RWPE2 (cell line): ENCODE results near the gene CREB3L2.
A peak's percentile ranks its signal among the peaks of the same experiment; 100 is the strongest.

Source experiments
- ATAC-seq: fragments of 200-7000 bp; cut with Tn5 transposase; 3 replicates; pipeline ENCODE4 v1.9.1; 2021; ENCODE audit warnings: low read depth
- DNase-seq: peaks from one replicate; pipeline ENCODE4 v3.0.0-alpha.2; 2020; ENCODE audit warnings: low spot score
- H3K27ac ChIP-seq: fragments of 450-650 bp; 2 replicates; pipeline ENCODE4 v1.5.1; 2017; ENCODE audit warnings: mild to moderate bottlenecking; ENCODE audit not compliant: poor library complexity, severe bottlenecking
- H3K27me3 ChIP-seq: fragments of 250-450 bp; sonication (Bioruptor Pico); 2 replicates; pipeline ENCODE4 v1.5.1; 2021; ENCODE audit warnings: mild to moderate bottlenecking, moderate library complexity; ENCODE audit not compliant: insufficient read depth, poor library complexity, severe bottlenecking
- H3K36me3 ChIP-seq: fragments of 250-450 bp; sonication (Bioruptor Pico); 2 replicates; pipeline ENCODE4 v1.5.1; 2020; ENCODE audit warnings: low read depth, mild to moderate bottlenecking, moderate library complexity
- H3K4me1 ChIP-seq: fragments of 250-450 bp; sonication (Bioruptor Pico); 2 replicates; pipeline ENCODE4 v1.5.1; 2021; ENCODE audit warnings: mild to moderate bottlenecking, moderate library complexity; ENCODE audit not compliant: insufficient read depth, poor library complexity, severe bottlenecking
- H3K4me3 ChIP-seq: fragments of 250-450 bp; sonication (Bioruptor Pico); 2 replicates; pipeline ENCODE4 v1.5.1; 2021; ENCODE audit warnings: mild to moderate bottlenecking, moderate library complexity; ENCODE audit not compliant: severe bottlenecking
- H3K9me3 ChIP-seq: fragments of 250-450 bp; sonication (Bioruptor Pico); 2 replicates; pipeline ENCODE4 v1.5.1; 2021; ENCODE audit warnings: mild to moderate bottlenecking, moderate library complexity; ENCODE audit not compliant: severe bottlenecking
- CTCF ChIP-seq: fragments of 450-650 bp; IDR thresholded peaks from one replicate; pipeline ENCODE4 v1.5.1; 2017; ENCODE audit warnings: mild to moderate bottlenecking, moderate library complexity; ENCODE audit not compliant: poor library complexity, severe bottlenecking

Gene CREB3L2

GRCh38 chr7:137880432-137880831 is 121.5 kb downstream of the CREB3L2 start:
- Histone ChIP-seq H3K27me3 (no peaks in the 10 kb centered on the region), H3K27ac (peak overlapping the region; percentile 82), H3K4me3 (no peak overlapping the region), H3K4me1 (peaks cover 35% of the 10 kb centered on the region), H3K36me3 (peaks cover 80% of the 10 kb centered on the region), H3K9me3 (peaks cover 4% of the 10 kb centered on the region)
- DNase-seq (no peak), ATAC-seq (peak; percentile 49; the same call in 2 of the 3 replicates)
- TF ChIP-seq CTCF: no peak

- H3K27ac ChIP-seq: peak overlapping the region; percentile 82
- peaks cover 35% of the 10 kb centered on the region for H3K4me1 ChIP-seq
- ATAC-seq: no peak
- H3K4me3 ChIP-seq: no peak overlapping the region
- no peak for TF ChIP-seq CTCF
- H3K27me3 ChIP-seq: no peaks in the 10 kb centered on the region
- no peak for DNase-seq
- peaks cover 4% of the 10 kb centered on the region for H3K9me3 ChIP-seq
- H3K36me3 ChIP-seq: peaks cover 77% of the 10 kb centered on the region
Observed at GRCh38 chr7:137879357-137880158, 122.3 kb downstream of the CREB3L2 start.

GRCh38 chr7:137878333-137878961 is 123.4 kb downstream of the CREB3L2 start:
- no peak overlapping the region for H3K27ac ChIP-seq

GRCh38 chr7:137877027-137877675 is 124.7 kb downstream of the CREB3L2 start:
- DNase-seq: no peak
- peaks cover 72% of the 10 kb centered on the region for H3K36me3 ChIP-seq
- no peak for TF ChIP-seq CTCF
- peaks cover 23% of the 10 kb centered on the region for H3K4me1 ChIP-seq
- no peak for ATAC-seq
- no peaks in the 10 kb centered on the region for H3K27me3 ChIP-seq
- H3K27ac ChIP-seq: no peak overlapping the region
- H3K4me3 ChIP-seq: no peak overlapping the region
- peaks cover 4% of the 10 kb centered on the region for H3K9me3 ChIP-seq

More at GRCh38 chr7:137878333-137878961, 123.4 kb downstream of the CREB3L2 start:
- peaks cover 78% of the 10 kb centered on the region for H3K36me3 ChIP-seq
- no peak for ATAC-seq
- no peak for DNase-seq
- no peak for TF ChIP-seq CTCF
- no peaks in the 10 kb centered on the region for H3K27me3 ChIP-seq
- H3K9me3 ChIP-seq: peaks cover 4% of the 10 kb centered on the region
- H3K4me1 ChIP-seq: peaks cover 35% of the 10 kb centered on the region
- H3K4me3 ChIP-seq: no peak overlapping the region
